Measurements from ENCODE around the gene TJP2. TPM values are rescaled to one million over a fixed set of nuclear protein-coding genes. Genes with fewer than 3 reads are reported as not detected.

Gene TJP2
- total RNA-seq, 4 donors from 2014 or later: 114 to 221 (median 156) TPM

DNA sequence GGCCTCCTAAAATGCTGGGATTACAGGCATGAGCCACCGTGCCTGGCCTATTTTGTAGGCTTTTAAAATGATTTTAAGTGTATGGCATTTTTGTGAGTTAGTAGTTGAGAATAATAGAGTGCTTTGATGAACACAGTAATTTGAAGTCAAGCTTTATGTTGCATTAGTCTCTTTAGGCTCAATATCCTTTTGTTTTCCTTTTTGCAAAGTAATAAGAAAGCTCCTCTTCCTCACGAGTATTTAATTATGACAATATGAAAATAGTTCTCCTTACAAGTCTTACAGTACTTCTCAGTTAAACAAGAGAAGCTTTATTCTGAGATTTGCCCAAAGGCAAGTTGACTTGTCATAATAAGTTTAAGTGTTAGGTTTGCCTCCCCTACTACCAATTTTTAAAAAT, 69.0 kb downstream of the TJP2 start:
- TF ChIP-seq, protein P1, sequence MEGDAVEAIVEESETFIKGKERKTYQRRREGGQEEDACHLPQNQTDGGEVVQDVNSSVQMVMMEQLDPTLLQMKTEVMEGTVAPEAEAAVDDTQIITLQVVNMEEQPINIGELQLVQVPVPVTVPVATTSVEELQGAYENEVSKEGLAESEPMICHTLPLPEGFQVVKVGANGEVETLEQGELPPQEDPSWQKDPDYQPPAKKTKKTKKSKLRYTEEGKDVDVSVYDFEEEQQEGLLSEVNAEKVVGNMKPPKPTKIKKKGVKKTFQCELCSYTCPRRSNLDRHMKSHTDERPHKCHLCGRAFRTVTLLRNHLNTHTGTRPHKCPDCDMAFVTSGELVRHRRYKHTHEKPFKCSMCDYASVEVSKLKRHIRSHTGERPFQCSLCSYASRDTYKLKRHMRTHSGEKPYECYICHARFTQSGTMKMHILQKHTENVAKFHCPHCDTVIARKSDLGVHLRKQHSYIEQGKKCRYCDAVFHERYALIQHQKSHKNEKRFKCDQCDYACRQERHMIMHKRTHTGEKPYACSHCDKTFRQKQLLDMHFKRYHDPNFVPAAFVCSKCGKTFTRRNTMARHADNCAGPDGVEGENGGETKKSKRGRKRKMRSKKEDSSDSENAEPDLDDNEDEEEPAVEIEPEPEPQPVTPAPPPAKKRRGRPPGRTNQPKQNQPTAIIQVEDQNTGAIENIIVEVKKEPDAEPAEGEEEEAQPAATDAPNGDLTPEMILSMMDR (IDR thresholded peaks at IDR 0.05): no peak
- ATAC-seq (ENCODE audit: low FRiP score) (no peak), DNase-seq (ENCODE audit: low spot score) (no peak)

DNA sequence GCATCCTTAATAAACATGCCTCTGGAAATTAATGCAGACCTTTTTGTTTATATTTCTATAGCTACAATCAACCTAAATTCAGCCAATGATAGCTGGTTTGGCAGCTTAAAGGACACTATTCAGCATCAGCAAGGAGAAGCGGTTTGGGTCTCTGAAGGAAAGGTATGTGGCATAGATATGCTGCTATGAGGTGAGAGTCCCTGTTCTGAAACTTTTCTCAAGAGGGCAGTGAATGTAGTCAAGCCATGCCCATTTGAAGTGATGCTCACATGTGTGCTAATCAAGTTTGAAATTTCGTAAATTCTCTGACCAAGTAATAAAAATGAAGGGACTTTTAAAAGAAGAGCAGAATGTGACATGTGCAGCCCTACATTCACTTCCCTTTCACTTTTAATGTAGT, 72.6 kb downstream of the TJP2 start:
- ATAC-seq (ENCODE audit: low FRiP score) (no peak), DNase-seq (ENCODE audit: low spot score) (no peak)
- TF ChIP-seq, protein P1 (IDR thresholded peaks at IDR 0.05): no peak

DNA sequence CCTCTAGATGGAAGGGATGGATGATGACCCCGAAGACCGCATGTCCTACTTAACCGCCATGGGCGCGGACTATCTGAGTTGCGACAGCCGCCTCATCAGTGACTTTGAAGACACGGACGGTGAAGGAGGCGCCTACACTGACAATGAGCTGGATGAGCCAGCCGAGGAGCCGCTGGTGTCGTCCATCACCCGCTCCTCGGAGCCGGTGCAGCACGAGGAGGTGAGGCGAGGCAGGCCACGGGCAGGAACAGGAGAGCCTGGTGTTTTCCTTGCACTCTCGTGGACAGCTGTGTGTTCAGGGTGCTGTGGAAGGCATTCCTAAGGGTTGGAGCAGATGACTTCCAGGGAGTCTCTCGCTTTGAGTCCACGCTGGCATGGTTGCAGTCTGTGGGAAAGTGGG, 73.9 kb downstream of the TJP2 start:
- TF ChIP-seq, protein P1 (IDR thresholded peaks at IDR 0.05): no peak
- DNase-seq (ENCODE audit: low spot score) (no peak), ATAC-seq (ENCODE audit: low FRiP score) (no peak)

DNA sequence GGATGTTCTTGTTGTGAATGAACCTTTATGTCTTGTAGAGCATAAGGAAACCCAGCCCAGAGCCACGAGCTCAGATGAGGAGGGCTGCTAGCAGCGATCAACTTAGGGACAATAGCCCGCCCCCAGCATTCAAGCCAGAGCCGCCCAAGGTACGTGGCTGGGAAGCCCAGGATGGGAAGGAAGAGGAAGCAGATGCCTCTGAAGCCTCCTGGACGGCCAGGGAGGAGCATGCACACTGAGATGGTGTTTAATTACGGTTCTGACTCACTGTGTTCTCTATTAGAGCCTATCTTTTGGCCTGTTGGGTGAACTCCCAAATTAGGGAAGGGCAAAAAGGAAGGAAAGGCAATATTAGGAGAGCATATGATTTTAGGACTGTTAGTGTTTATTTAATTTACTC, 75.3 kb downstream of the TJP2 start:
- ATAC-seq (ENCODE audit: low FRiP score) (no peak), DNase-seq (ENCODE audit: low spot score) (no peak)
- TF ChIP-seq, protein P1 (IDR thresholded peaks at IDR 0.05): no peak

DNA sequence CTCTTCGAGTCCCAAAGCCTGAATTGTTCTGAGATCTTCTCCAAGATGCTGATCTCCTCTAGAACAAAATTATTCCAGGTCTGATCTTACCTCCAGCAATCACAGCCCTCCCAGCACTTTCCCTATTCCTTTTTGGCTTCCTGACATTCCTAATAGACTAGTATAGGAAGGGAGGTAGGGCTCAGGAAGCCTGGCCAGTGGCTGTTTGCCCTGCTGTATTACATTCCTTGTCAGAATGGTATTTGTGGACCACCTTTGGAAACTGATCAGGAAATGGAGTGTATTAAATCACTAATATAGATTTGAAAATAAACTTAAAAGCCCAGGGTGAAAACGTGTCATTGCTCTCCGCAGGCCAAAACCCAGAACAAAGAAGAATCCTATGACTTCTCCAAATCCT, 76.6 kb downstream of the TJP2 start:
- no peak for DNase-seq (ENCODE audit: low spot score)
- ATAC-seq (ENCODE audit: low FRiP score): no peak
- TF ChIP-seq, protein P1 (IDR thresholded peaks at IDR 0.05): no peak

DNA sequence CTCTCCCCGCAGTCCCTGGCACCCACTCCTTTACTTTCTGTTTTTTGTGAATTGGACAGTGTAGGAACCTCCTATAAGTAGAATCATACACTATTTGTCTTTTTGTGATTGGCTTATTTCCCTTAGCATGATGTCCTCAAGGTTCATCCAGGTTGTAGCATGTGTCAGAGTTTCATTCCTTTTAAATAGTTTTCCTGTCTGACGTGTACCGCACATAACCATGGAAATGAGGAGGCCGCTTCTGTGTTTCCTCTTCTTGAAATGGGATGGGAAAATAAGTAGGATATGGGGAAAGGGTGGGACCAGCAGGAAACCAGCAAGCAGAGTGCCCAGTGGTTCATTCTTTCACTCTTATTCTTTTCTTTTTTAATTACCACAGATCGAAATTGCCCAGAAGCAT, 78.4 kb downstream of the TJP2 start:
- TF ChIP-seq, protein P1 (IDR thresholded peaks at IDR 0.05): no peak
- ATAC-seq (ENCODE audit: low FRiP score): no peak
- DNase-seq (ENCODE audit: low spot score): no peak

DNA sequence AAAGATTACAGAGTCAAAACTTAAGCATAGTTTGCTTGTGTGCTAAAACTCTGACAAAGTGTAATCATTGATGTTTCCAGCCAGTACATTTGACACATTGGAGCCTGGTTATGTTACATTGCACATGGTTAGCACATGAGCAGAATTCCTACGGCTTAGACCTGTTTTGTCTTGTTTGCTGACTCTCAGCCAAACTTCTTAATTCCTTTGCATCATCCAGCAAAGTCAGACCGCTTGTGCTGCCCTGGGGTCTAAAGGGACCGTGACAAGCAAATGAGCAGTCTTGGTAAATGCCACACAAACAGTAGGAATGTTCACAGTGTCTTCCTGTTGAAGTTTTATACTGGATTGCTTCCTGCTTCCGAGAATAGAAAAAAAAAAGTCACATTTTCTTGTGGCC, 79.0 kb downstream of the TJP2 start:
- no peak for DNase-seq (ENCODE audit: low spot score)
- ATAC-seq (ENCODE audit: low FRiP score): no peak
- TF ChIP-seq, protein P1 (IDR thresholded peaks at IDR 0.05): no peak

All from omental fat pad (tissue), 4 donors.